CD14-positive monocyte (primary cell): ENCODE measurements around the gene IPMK. TPM values are rescaled to one million over a fixed set of nuclear protein-coding genes. Genes with fewer than 3 reads are reported as not detected.

Experiments used
- DNase-seq, 3 donors: peaks; one replicate each; pipeline ENCODE4 v3.0.0-alpha.2; 2011 to 2022
- H2AFZ ChIP-seq: 2 replicates; pipeline ENCODE4 v1.6.0; 2012; ENCODE audit warnings: mild to moderate bottlenecking, low read depth, low read length, inconsistent platforms; ENCODE audit not compliant: insufficient read depth, poor library complexity, severe bottlenecking
- H3K27ac ChIP-seq, 2 donors: 1 replicate in 1 of 2; 2 replicates in 1 of 2; pipeline ENCODE4 v1.5.1; 2012 to 2013; ENCODE audit warnings: low read length in 2 of 2, control low read depth in 1 of 2, inconsistent platforms in 1 of 2, low read depth in 1 of 2, mild to moderate bottlenecking in 1 of 2
- H3K27me3 ChIP-seq, 2 donors: one replicate each; pipeline versions ENCODE4 v1.6.0 to v1.6.1; 2011 to 2013; ENCODE audit warnings: low read length in 2 of 2; ENCODE audit not compliant: control insufficient read depth in 2 of 2, insufficient read depth in 2 of 2
- H3K36me3 ChIP-seq, 2 donors: replicated peaks in 1 of 2; 1 replicate in 1 of 2; 2 replicates in 1 of 2; pipeline versions ENCODE4 v1.5.1 to v1.6.1; 2012 to 2013; ENCODE audit warnings: low read length in 2 of 2, control low read depth in 1 of 2, inconsistent platforms in 1 of 2, mild to moderate bottlenecking in 1 of 2; ENCODE audit not compliant: insufficient read depth in 2 of 2, control insufficient read depth in 1 of 2
- H3K4me1 ChIP-seq, 2 donors: 1 replicate in 1 of 2; 2 replicates in 1 of 2; pipeline versions ENCODE4 v1.5.1 to v1.6.1; 2012 to 2013; ENCODE audit warnings: low read length in 2 of 2, control low read depth in 1 of 2, inconsistent platforms in 1 of 2, mild to moderate bottlenecking in 1 of 2, moderate library complexity in 1 of 2; ENCODE audit not compliant: insufficient read depth in 2 of 2, control insufficient read depth in 1 of 2
- H3K4me2 ChIP-seq: replicated peaks from 2 replicates; pipeline ENCODE3; 2012; ENCODE audit warnings: low read length, moderate library complexity, mild to moderate bottlenecking; ENCODE audit not compliant: poor library complexity, severe bottlenecking; ENCODE audit errors: extremely low read depth
- H3K4me3 ChIP-seq, 3 experiments: fragments of 200-600 bp in 1 of 3; sonication (generic) in 1 of 3; replicated peaks in 1 of 3; 1 replicate in 2 of 3; 2 replicates in 1 of 3; pipeline ENCODE4 v1.5.1; 2011 to 2013; ENCODE audit warnings: low read length in 3 of 3, mild to moderate bottlenecking in 3 of 3, control low read depth in 2 of 3, low read depth in 2 of 3, inconsistent platforms in 1 of 3, moderate library complexity in 1 of 3
- H3K79me2 ChIP-seq: 2 replicates; pipeline ENCODE4 v1.6.0; 2012; ENCODE audit warnings: mild to moderate bottlenecking, control low read depth, inconsistent platforms, low read length, moderate library complexity; ENCODE audit not compliant: insufficient read depth
- H3K9ac ChIP-seq: 2 replicates; pipeline ENCODE4 v1.6.0; 2017; ENCODE audit warnings: low read length, mild to moderate bottlenecking; ENCODE audit not compliant: insufficient read depth, poor library complexity, severe bottlenecking
- H3K9me3 ChIP-seq, 2 donors: replicated peaks in 1 of 2; 1 replicate in 1 of 2; 2 replicates in 1 of 2; pipeline versions ENCODE4 v1.5.1 to v1.6.1; 2012 to 2013; ENCODE audit warnings: low read length in 2 of 2, control low read depth in 1 of 2; ENCODE audit not compliant: control insufficient read depth in 1 of 2, insufficient read depth in 1 of 2
- H4K20me1 ChIP-seq: 2 replicates; pipeline ENCODE4 v1.6.0; 2012; ENCODE audit warnings: mild to moderate bottlenecking, low read length, control low read depth, moderate library complexity; ENCODE audit not compliant: insufficient read depth
- H3K27ac Mint-ChIP-seq, 7 donors: one replicate each; pipeline ENCODE4 v1.8.0; 2020; ENCODE audit warnings: mild to moderate bottlenecking in 7 of 7, mixed read lengths in 7 of 7, moderate library complexity in 6 of 7, inconsistent platforms in 2 of 7
- H3K27me3 Mint-ChIP-seq, 3 donors: one replicate each; pipeline ENCODE4 v1.8.0; 2021 to 2022; ENCODE audit warnings: low read depth in 3 of 3, mild to moderate bottlenecking in 3 of 3, mixed read lengths in 3 of 3, moderate library complexity in 3 of 3, inconsistent platforms in 1 of 3
- H3K36me3 Mint-ChIP-seq, 2 donors: one replicate each; pipeline ENCODE4 v1.8.0; 2020; ENCODE audit warnings: mixed read lengths in 2 of 2, inconsistent platforms in 1 of 2, mild to moderate bottlenecking in 1 of 2
- H3K4me1 Mint-ChIP-seq: one replicate; pipeline ENCODE4 v1.8.0; 2020; ENCODE audit warnings: mild to moderate bottlenecking, mixed read lengths
- H3K4me3 Mint-ChIP-seq, 2 donors: one replicate each; pipeline ENCODE4 v1.8.0; 2020; ENCODE audit warnings: mild to moderate bottlenecking in 2 of 2, mixed read lengths in 2 of 2, moderate library complexity in 1 of 2
- H3K9me3 Mint-ChIP-seq, 7 donors: one replicate each; pipeline ENCODE4 v1.8.0; 2020 to 2022; ENCODE audit warnings: mixed read lengths in 7 of 7, mild to moderate bottlenecking in 6 of 7, moderate library complexity in 6 of 7, inconsistent platforms in 2 of 7
- CTCF ChIP-seq: fragments of 200-600 bp; IDR thresholded peaks from one replicate; pipeline ENCODE4 v1.8.0; 2022; ENCODE audit warnings: antibody characterized with exemption, mild to moderate bottlenecking
- WGBS: methylation state at CpG from one replicate; pipeline ENCODE4 v1.1.5; 2013; ENCODE audit warnings: missing lambda C conversion rate; ENCODE audit not compliant: insufficient coverage; 5-methylcytosine and 5-hydroxymethylcytosine counted together
- intact Hi-C, 2 donors: fragments of 100-400 bp; cut with micrococcal nuclease; formaldehyde crosslinking; loops; one replicate each; pipeline versions ENCODE4 v1.15.0 to v1.15.1; 2023
- polyA plus RNA-seq, 3 donors: library from polyadenylated mRNA; depleted of rRNA in 1 of 3; unstranded in 2 of 3; stranded (reverse) in 1 of 3; fragments of 300-500 nt in 2 of 3; fragments of >200 nt in 1 of 3; fragmentation: Illumina TruSeq in 2 of 3; gene quantifications; 1 replicate in 2 of 3; 2 replicates in 1 of 3; pipeline ENCODE4 v1.2.3, GENCODE V29; 2012 to 2021

Gene IPMK
- polyA plus RNA-seq, 3 donors: 6.1 to 10.9 (median 8.8) TPM

- no peak for DNase-seq
- intact Hi-C loops: loop anchor here (10.0 kb wide), 2 partner anchors 65 to 1635 kb away; partner anchors contain the start of genes CCDC6 (in 1 of the 2) and UBE2D1 (in 1 of the 2)
- Mint-ChIP-seq H3K27ac (peak overlapping the region in 2 of 7 donors; percentile 97 to 99), H3K9me3 (peaks cover 0 to 8% (median 0%) of the 10 kb centered on the region in 7 donors), H3K27me3 (peaks cover 0 to 2% (median 0%) of the 10 kb centered on the region in 3 donors), H3K4me3 (peak overlapping the region; percentile 93 to 98), H3K4me1 (peaks cover 23% of the 10 kb centered on the region), H3K36me3 (no peaks in the 10 kb centered on the region)
- H3K4me1 ChIP-seq: peaks cover 26 to 37% of the 10 kb centered on the region in 2 donors
- H3K4me2 ChIP-seq: peak overlapping the region; percentile 91
- H3K36me3 ChIP-seq: no peaks in the 10 kb centered on the region
- H3K79me2 ChIP-seq: peaks cover 49% of the 10 kb centered on the region
- no peak for TF ChIP-seq CTCF
- peak overlapping the region; percentile 44 to 83 (median 62) for H3K4me3 ChIP-seq
- H3K9me3 ChIP-seq: no peaks in the 10 kb centered on the region
- peak overlapping the region in 1 of 2 donors; percentile 100 for H3K27ac ChIP-seq
- peak overlapping the region; percentile 98 for H2AFZ ChIP-seq
- 0% methylated on average over 4 of the region's 12 CpGs for WGBS
- peaks cover 5% of the 10 kb centered on the region for H4K20me1 ChIP-seq
- no peaks in the 10 kb centered on the region for H3K27me3 ChIP-seq
- H3K9ac ChIP-seq: peak overlapping the region; percentile 69
These were observed 2.1 kb upstream of the IPMK start for GRCh38 chr10:58269782-58270290.

GRCh38 chr10:58268946-58269781 is 1.5 kb upstream of the IPMK start, which contains the start of gene CISD1:
Gene CISD1, plus strand, starts transcription at chr10:58269162. Its CDS starts 112 bp downstream, at chr10:58269274.
- Histone ChIP-seq H3K4me1 (peaks cover 29 to 42% of the 10 kb centered on the region in 2 donors), H3K27ac (peak within 1 kb of the TSS; percentile 84 to 100), H3K9me3 (no peaks in the 10 kb centered on the region), H3K79me2 (peaks cover 56% of the 10 kb centered on the region), H2AFZ (peak within 1 kb of the TSS; percentile 98), H3K9ac (peak within 1 kb of the TSS; percentile 69), H3K4me2 (peak within 1 kb of the TSS; percentile 91), H3K36me3 (no peaks in the 10 kb centered on the region), H3K4me3 (peak within 1 kb of the TSS; percentile 44 to 83 (median 62)), H4K20me1 (peaks cover 11% of the 10 kb centered on the region), H3K27me3 (no peaks in the 10 kb centered on the region)
- TF ChIP-seq CTCF: no peak
- H3K4me1 Mint-ChIP-seq: peaks cover 29% of the 10 kb centered on the region
- H3K4me3 Mint-ChIP-seq: peak within 1 kb of the TSS; percentile 93 to 98
- intact Hi-C loops: loop anchor here (1.0 to 10.0 kb wide), 3 partner anchors 66 to 1636 kb away; partner anchors contain the start of genes CCDC6 (in 1 of the 2) and UBE2D1 (in 1 of the 2)
- H3K27ac Mint-ChIP-seq: peak within 1 kb of the TSS; percentile 92 to 99 (median 97)
- H3K9me3 Mint-ChIP-seq: peaks cover 0 to 8% (median 0%) of the 10 kb centered on the region in 7 donors
- H3K27me3 Mint-ChIP-seq: peaks cover 0 to 2% (median 0%) of the 10 kb centered on the region in 3 donors
- peak; percentile 96 to 99 (median 97) for DNase-seq
- H3K36me3 Mint-ChIP-seq: no peaks in the 10 kb centered on the region
- under 1% methylated on average over 44 of the region's 66 CpGs for WGBS
